Activated naive CD8-positive, alpha-beta T cell treated with anti-CD3 and anti-CD28 coated beads, Interleukin-2, amount 50 U/mL, for 16 hours (primary cell): Measurements from ENCODE around the gene DENND2D.

Experiments
- DNase-seq: peaks from one replicate; pipeline ENCODE4 v3.0.0-alpha.2; 2020; ENCODE audit warnings: low read depth, low spot score

Gene DENND2D

GRCh38 chr1:111175349-111175748 lies 25.1 kb downstream of the DENND2D start:
- DNase-seq = no peak

GRCh38 chr1:111174070-111174469 lies 26.4 kb downstream of the DENND2D start:
- no peak for DNase-seq

GRCh38 chr1:111172463-111172862 lies 28.0 kb downstream of the DENND2D start:
- DNase-seq = no peak

GRCh38 chr1:111164151-111164550 lies 36.3 kb downstream of the DENND2D start:
- DNase-seq = no peak

GRCh38 chr1:111163363-111163762 lies 37.1 kb downstream of the DENND2D start:
- DNase-seq = no peak

GRCh38 chr1:111162488-111162880 lies 38.0 kb downstream of the DENND2D start:
- DNase-seq = no peak

GRCh38 chr1:111161843-111162487 lies 38.5 kb downstream of the DENND2D start:
- DNase-seq = no peak

GRCh38 chr1:111157431-111157830 lies 43.0 kb downstream of the DENND2D start:
- no peak for DNase-seq

- DNase-seq = no peak
These were observed 46.1 kb downstream of the DENND2D start for GRCh38 chr1:111154021-111154999.

GRCh38 chr1:111151838-111152237 lies 48.6 kb downstream of the DENND2D start:
- no peak for DNase-seq

- no peak for DNase-seq
These were observed 52.0 kb downstream of the DENND2D start for GRCh38 chr1:111148376-111148881.

GRCh38 chr1:111147948-111148347 lies 52.5 kb downstream of the DENND2D start:
- DNase-seq = no peak

- DNase-seq = no peak
These were observed 54.3 kb downstream of the DENND2D start for GRCh38 chr1:111145963-111146768.

GRCh38 chr1:111145542-111145941 lies 54.9 kb downstream of the DENND2D start:
- DNase-seq = no peak

- DNase-seq = no peak
These were observed 58.0 kb downstream of the DENND2D start for GRCh38 chr1:111142356-111142975.

GRCh38 chr1:111141245-111142220 lies 58.9 kb downstream of the DENND2D start:
- DNase-seq = no peak

- DNase-seq = no peak
These were observed 59.8 kb downstream of the DENND2D start for GRCh38 chr1:111140680-111140967.

- peak; percentile 87 for DNase-seq
These were observed 60.3 kb downstream of the DENND2D start, which contains the start of the genes CEPT1 and DRAM2 for GRCh38 chr1:111139956-111140679. TSS of gene CEPT1 (plus strand) at chr1:111140223. CDS start at chr1:111147715, 7,492 bp downstream. TSS of gene DRAM2 (minus strand) at chr1:111140093. CDS start at chr1:111131554, 8,539 bp downstream.

GRCh38 chr1:111139324-111139955 lies 61.0 kb downstream of the DENND2D start:
- peak; percentile 25 for DNase-seq
